ENCODE measurements around the gene GABRR1. TPM values are rescaled to one million over a fixed set of nuclear protein-coding genes. Genes with fewer than 3 reads are reported as not detected.

GABRR1 gene
- not detected for total RNA-seq

DNA sequence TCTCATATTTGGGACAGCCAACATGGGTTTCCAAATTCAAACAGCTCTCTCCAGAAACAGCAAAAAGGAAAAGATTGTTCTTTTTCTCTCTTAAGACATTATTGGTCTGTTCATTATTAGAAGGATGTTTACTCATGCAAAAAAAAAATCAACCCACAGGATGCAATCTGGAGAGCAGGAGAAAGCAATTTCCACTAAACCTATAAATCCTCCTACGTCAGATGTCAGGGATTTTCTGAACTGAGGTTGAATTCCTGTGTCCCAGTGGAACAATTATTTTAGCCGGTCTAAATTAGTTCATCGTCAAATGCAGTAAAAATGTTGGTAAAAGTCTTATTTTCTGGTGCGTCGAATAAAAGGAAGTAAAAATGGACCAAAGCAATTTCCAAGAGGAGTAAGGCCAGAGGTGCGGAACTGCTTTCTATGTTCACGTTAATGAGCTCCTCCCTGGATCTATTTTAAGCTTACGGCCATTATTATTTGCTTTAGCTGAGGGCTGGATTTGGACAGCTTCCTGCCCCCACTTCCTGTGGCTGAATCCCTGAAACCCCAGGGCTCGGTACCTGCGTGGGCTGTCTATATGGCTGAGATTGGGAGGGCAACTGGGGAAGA lies at the start of gene GABRR1:
GABRR1 (minus strand) TSS at position 60 of the 612 bp plus-strand sequence; CDS start at position 24, 36 bp downstream.
- peak within 1 kb of the TSS; percentile 50 to 63 for H3K27ac ChIP-seq

DNA sequence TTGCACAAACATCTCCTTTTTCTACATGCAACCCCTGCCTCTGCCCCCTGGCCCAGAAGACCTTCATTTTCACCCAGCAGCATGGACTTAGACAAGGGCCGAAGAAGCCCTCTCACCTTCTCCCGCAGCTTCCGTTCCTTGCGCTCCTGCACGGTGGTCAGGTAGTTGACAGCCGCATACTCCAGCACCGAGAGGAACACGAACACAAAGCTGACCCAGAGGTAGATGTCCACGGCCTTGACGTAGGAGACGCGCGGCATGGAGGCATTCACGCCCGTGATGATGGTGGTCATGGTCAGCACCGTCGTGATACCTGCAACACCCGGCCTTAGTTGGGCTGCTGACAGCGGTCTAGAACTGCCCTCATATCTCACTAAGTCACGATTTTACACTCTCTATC lies 47.1 kb upstream of the GABRR1 start:
- intact Hi-C loops (cut with DNase I): no loop called here
- Histone ChIP-seq H3K27me3 (no peaks in the 10 kb centered on the region), H3K4me3 (no peak overlapping the region), H3K4me1 (no peaks in the 10 kb centered on the region), H3K27ac (no peak overlapping the region), H3K9me3 (no peaks in the 10 kb centered on the region), H3K36me3 (no peaks in the 10 kb centered on the region)
- DNase-seq (ENCODE audit: low spot score in 2 of 2): no peak
- TF ChIP-seq, protein P1, sequence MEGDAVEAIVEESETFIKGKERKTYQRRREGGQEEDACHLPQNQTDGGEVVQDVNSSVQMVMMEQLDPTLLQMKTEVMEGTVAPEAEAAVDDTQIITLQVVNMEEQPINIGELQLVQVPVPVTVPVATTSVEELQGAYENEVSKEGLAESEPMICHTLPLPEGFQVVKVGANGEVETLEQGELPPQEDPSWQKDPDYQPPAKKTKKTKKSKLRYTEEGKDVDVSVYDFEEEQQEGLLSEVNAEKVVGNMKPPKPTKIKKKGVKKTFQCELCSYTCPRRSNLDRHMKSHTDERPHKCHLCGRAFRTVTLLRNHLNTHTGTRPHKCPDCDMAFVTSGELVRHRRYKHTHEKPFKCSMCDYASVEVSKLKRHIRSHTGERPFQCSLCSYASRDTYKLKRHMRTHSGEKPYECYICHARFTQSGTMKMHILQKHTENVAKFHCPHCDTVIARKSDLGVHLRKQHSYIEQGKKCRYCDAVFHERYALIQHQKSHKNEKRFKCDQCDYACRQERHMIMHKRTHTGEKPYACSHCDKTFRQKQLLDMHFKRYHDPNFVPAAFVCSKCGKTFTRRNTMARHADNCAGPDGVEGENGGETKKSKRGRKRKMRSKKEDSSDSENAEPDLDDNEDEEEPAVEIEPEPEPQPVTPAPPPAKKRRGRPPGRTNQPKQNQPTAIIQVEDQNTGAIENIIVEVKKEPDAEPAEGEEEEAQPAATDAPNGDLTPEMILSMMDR (IDR thresholded peaks at IDR 0.05): no peak

More for the DNA sequence above, at the start of gene GABRR1:
- Histone ChIP-seq H3K4me3 (peak within 1 kb of the TSS in 1 of 2 donors; percentile 47), H3K36me3 (no peaks in the 10 kb centered on the region), H3K9me3 (no peaks in the 10 kb centered on the region), H3K4me1 (peaks cover 0 to 12% of the 10 kb centered on the region in 2 donors), H3K27me3 (no peaks in the 10 kb centered on the region)
- TF ChIP-seq, protein P1 (IDR thresholded peaks at IDR 0.05): no peak
- intact Hi-C loops (cut with DNase I): loop anchor here (5.0 kb wide), 1 partner anchor 55 kb away; no protein-coding TSS in a partner anchor
- DNase-seq (ENCODE audit: low spot score in 2 of 2): no peak

DNA sequence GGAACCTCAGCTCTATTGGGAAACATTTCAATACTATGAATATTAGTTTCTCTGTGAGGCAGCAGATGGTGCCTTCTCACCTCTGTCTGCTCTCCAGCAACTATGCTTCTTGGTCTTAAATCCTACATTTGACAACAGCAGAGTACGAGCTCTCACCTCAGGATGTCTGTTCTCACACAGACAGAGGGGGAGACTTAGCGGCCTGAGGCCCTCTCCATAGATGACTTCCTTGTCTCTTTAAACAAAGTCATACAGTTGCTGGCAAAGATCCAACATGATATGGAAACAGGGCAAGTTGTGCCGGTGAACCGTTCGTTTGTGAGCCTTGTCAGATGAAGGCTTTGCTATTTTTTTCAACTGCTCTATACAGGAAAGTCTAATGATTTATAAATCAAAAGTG lies 43.7 kb upstream of the GABRR1 start:
- DNase-seq (ENCODE audit: low spot score in 2 of 2): no peak
- Histone ChIP-seq H3K27ac (no peak overlapping the region), H3K4me1 (no peaks in the 10 kb centered on the region), H3K36me3 (no peaks in the 10 kb centered on the region), H3K27me3 (no peaks in the 10 kb centered on the region), H3K9me3 (no peaks in the 10 kb centered on the region), H3K4me3 (no peak overlapping the region)
- TF ChIP-seq, protein P1 (IDR thresholded peaks at IDR 0.05): no peak
- intact Hi-C loops (cut with DNase I): no loop called here

DNA sequence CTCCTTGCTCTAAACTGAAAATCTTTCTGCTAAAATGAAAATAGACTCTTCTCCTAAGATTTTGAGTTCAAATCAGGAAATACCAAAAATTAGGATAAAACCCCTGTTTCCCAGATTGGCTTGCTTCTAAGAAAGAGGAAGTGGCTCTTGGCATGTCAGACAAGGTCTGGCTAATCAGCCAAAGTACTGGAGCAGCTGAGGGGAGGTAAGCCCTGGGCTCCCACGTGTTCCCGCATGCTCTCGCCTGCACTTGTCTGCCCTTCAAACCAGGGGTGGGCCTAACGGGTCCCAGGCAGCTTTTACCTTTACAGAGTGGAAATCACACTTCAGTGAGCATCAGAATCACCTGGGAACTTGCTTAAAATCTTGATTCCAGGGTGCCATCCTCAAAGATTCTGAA lies 43.2 kb upstream of the GABRR1 start:
- H3K4me1 ChIP-seq: no peaks in the 10 kb centered on the region
- H3K4me3 ChIP-seq: no peak overlapping the region
- H3K27ac ChIP-seq: no peak overlapping the region
- TF ChIP-seq, protein P1 (IDR thresholded peaks at IDR 0.05): no peak
- H3K9me3 ChIP-seq: no peaks in the 10 kb centered on the region
- no peaks in the 10 kb centered on the region for H3K36me3 ChIP-seq
- intact Hi-C loops (cut with DNase I): no loop called here
- no peak for DNase-seq (ENCODE audit: low spot score in 2 of 2)
- H3K27me3 ChIP-seq: no peaks in the 10 kb centered on the region

DNA sequence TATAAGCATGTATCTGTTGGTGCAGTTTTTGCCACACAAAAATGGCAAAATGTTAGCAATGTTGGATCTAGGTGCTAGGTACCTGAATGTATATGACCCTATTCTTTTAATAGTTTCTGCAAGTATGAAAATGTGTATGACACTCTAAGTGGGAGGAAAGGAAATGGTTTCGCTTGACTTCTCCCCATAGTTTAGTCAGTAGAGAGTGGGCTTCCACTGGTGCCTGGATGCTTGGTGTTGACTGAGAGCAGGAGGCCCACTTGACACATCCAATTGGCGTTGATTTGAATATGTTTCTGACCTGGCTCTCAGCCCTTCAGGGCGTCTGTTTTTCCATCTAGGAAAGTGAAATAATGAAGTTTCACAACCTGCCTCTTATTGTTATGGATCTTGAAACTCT lies 41.8 kb upstream of the GABRR1 start:
- H3K27ac ChIP-seq: no peak overlapping the region
- no peaks in the 10 kb centered on the region for H3K27me3 ChIP-seq
- no peaks in the 10 kb centered on the region for H3K36me3 ChIP-seq
- H3K4me1 ChIP-seq: no peaks in the 10 kb centered on the region
- DNase-seq (ENCODE audit: low spot score in 2 of 2): no peak
- H3K4me3 ChIP-seq: no peak overlapping the region
- intact Hi-C loops (cut with DNase I): no loop called here
- no peaks in the 10 kb centered on the region for H3K9me3 ChIP-seq
- TF ChIP-seq, protein P1 (IDR thresholded peaks at IDR 0.05): no peak

Measured in ascending aorta (tissue), 2 donors.